ENCODE results near the gene DIP2B.

DNA sequence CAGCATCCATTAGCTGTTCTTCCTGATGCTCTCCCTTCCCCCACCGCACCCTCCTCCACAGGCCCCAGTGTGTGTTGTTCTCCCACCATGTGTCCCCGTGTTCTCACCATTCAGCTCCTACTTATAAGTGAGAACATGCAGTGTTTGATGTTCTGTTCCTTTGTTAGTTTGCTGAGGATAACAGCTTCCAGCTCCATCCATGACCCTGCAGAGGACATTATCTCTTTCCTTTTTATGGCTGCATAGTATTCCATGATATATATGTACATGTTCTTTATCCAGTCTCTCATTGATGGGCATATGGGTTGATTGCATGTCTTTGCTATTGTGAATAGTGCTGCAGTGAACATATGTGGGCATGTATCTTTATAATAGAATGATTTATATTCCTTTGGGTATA is 268.1 kb downstream of the DIP2B start:
- TF ChIP-seq, protein P1, sequence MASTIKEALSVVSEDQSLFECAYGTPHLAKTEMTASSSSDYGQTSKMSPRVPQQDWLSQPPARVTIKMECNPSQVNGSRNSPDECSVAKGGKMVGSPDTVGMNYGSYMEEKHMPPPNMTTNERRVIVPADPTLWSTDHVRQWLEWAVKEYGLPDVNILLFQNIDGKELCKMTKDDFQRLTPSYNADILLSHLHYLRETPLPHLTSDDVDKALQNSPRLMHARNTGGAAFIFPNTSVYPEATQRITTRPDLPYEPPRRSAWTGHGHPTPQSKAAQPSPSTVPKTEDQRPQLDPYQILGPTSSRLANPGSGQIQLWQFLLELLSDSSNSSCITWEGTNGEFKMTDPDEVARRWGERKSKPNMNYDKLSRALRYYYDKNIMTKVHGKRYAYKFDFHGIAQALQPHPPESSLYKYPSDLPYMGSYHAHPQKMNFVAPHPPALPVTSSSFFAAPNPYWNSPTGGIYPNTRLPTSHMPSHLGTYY (CRISPR knock-in tag; IDR thresholded peaks at IDR 0.05): no peak
- TF ChIP-seq RELA (CRISPR knock-in tag; IDR thresholded peaks at IDR 0.05; ENCODE audit: borderline replicate concordance) (no peak), FOXP1 (CRISPR knock-in tag; IDR thresholded peaks at IDR 0.05; ENCODE audit: borderline replicate concordance) (no peak), TCF7 (CRISPR knock-in tag; IDR thresholded peaks at IDR 0.05; ENCODE audit: low read depth) (no peak), ZNF416 (CRISPR knock-in tag; IDR thresholded peaks at IDR 0.05) (no peak), ZNF317 (CRISPR knock-in tag; IDR thresholded peaks at IDR 0.05; ENCODE audit: borderline replicate concordance, low read depth) (no peak), ELF4 (CRISPR knock-in tag; IDR thresholded peaks at IDR 0.05; ENCODE audit: low read depth) (no peak), FOXK1 (CRISPR knock-in tag; IDR thresholded peaks at IDR 0.05) (no peak), KAT7 (CRISPR knock-in tag; IDR thresholded peaks at IDR 0.05; ENCODE audit: borderline replicate concordance) (no peak)
- TF ChIP-seq, protein P2, sequence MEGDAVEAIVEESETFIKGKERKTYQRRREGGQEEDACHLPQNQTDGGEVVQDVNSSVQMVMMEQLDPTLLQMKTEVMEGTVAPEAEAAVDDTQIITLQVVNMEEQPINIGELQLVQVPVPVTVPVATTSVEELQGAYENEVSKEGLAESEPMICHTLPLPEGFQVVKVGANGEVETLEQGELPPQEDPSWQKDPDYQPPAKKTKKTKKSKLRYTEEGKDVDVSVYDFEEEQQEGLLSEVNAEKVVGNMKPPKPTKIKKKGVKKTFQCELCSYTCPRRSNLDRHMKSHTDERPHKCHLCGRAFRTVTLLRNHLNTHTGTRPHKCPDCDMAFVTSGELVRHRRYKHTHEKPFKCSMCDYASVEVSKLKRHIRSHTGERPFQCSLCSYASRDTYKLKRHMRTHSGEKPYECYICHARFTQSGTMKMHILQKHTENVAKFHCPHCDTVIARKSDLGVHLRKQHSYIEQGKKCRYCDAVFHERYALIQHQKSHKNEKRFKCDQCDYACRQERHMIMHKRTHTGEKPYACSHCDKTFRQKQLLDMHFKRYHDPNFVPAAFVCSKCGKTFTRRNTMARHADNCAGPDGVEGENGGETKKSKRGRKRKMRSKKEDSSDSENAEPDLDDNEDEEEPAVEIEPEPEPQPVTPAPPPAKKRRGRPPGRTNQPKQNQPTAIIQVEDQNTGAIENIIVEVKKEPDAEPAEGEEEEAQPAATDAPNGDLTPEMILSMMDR (IDR thresholded peaks at IDR 0.05): no peak
- TF ChIP-seq, protein P3, sequence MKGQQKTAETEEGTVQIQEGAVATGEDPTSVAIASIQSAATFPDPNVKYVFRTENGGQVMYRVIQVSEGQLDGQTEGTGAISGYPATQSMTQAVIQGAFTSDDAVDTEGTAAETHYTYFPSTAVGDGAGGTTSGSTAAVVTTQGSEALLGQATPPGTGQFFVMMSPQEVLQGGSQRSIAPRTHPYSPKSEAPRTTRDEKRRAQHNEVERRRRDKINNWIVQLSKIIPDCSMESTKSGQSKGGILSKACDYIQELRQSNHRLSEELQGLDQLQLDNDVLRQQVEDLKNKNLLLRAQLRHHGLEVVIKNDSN (CRISPR knock-in tag; IDR thresholded peaks at IDR 0.05): no peak
- TF ChIP-seq, protein P4, sequence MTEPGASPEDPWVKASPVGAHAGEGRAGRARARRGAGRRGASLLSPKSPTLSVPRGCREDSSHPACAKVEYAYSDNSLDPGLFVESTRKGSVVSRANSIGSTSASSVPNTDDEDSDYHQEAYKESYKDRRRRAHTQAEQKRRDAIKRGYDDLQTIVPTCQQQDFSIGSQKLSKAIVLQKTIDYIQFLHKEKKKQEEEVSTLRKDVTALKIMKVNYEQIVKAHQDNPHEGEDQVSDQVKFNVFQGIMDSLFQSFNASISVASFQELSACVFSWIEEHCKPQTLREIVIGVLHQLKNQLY (CRISPR knock-in tag; IDR thresholded peaks at IDR 0.05): no peak
- TF ChIP-seq, protein P5, sequence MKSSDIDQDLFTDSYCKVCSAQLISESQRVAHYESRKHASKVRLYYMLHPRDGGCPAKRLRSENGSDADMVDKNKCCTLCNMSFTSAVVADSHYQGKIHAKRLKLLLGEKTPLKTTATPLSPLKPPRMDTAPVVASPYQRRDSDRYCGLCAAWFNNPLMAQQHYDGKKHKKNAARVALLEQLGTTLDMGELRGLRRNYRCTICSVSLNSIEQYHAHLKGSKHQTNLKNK (CRISPR knock-in tag; IDR thresholded peaks at IDR 0.05): no peak
- TF ChIP-seq, protein P6, sequence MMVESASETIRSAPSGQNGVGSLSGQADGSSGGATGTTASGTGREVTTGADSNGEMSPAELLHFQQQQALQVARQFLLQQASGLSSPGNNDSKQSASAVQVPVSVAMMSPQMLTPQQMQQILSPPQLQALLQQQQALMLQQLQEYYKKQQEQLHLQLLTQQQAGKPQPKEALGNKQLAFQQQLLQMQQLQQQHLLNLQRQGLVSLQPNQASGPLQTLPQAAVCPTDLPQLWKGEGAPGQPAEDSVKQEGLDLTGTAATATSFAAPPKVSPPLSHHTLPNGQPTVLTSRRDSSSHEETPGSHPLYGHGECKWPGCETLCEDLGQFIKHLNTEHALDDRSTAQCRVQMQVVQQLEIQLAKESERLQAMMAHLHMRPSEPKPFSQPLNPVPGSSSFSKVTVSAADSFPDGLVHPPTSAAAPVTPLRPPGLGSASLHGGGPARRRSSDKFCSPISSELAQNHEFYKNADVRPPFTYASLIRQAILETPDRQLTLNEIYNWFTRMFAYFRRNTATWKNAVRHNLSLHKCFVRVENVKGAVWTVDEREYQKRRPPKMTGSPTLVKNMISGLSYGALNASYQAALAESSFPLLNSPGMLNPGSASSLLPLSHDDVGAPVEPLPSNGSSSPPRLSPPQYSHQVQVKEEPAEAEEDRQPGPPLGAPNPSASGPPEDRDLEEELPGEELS (CRISPR knock-in tag; IDR thresholded peaks at IDR 0.05): no peak
